HG03571 (cell line): Measurements from ENCODE around the gene FASLG.
"Not testable (repeated sequence)": the region's sequence is repeated elsewhere in the genome, so short reads cannot be mapped to it uniquely, and the experiment has no call there.

ENCODE experiments used
- ATAC-seq: cut with Tn5 transposase; IDR thresholded peaks from one replicate; pipeline ENCODE4 v1.9.1; 2021; ENCODE audit not compliant: unreplicated experiment

Gene FASLG

DNA sequence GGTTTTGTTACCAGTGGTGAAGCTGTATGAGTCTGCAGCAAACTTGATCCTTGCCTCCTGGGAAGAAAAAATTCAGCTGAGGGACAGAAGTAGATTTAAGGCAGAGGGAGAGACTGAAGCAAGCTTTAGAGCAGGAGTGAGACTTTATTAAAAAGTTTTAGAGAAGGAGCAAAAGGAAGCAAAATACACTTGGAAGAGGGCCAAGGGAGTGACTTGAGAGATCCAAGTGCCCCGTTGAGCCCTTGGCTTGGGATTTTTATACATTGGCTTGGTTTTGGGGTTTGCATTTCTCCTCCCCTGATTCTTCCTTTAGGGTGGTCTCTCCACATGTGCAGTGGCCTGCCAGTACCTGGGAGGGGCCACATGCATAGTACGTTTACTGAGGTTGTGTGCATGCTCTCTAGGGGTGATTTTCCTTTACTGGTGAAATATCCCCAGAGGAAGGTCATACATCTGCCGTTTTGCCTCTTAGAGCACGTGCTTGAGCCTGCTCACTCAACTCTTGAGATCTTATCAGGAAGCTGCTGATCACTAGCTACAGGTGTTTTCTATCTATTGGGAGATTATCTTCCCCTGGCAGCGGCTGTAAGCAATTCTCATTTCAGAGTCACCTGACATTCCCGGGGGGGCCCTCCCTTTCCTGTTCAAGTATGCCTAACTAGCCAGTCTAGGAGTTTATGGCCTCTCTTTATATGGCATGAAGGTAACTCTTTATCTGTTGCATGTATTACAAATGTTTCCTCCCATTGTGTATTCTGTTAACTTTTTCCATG lies 20.3 kb downstream of the FASLG start:
- ATAC-seq, result no peak

GRCh38 chr1:172680244-172680643 lies 21.3 kb downstream of the FASLG start:
- ATAC-seq, result no peak

DNA sequence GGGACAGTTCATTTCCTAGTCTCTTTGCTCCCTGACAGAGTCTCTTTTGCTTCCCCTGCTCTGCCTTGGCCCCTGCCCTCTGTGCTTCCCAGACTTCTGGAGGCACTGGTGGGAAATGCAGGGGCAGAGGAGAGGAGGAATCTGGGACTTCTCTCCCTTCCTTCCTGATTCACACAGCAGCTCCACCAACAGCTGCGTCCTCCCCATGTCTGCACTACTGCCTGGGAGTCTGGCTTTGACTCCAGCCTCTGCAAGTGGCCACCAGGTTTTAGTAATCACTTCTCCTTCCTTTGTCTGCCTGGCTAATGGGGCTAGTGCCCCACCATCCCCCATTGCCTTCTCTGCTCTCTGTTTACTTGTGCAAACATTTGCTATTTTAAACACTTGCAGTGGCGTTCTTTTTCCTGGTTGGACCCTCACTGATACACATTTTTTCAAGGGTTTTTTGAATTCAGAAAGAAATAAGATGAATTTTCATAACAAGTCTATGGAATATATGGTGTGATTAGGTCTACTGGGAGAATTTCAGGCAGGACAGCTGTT lies 21.9 kb downstream of the FASLG start:
- no peak for ATAC-seq

- ATAC-seq, result no peak
Measured at GRCh38 chr1:172682812-172683211, 23.9 kb downstream of the FASLG start.

- no peak for ATAC-seq
Measured at GRCh38 chr1:172686143-172686542, 27.2 kb downstream of the FASLG start.

DNA sequence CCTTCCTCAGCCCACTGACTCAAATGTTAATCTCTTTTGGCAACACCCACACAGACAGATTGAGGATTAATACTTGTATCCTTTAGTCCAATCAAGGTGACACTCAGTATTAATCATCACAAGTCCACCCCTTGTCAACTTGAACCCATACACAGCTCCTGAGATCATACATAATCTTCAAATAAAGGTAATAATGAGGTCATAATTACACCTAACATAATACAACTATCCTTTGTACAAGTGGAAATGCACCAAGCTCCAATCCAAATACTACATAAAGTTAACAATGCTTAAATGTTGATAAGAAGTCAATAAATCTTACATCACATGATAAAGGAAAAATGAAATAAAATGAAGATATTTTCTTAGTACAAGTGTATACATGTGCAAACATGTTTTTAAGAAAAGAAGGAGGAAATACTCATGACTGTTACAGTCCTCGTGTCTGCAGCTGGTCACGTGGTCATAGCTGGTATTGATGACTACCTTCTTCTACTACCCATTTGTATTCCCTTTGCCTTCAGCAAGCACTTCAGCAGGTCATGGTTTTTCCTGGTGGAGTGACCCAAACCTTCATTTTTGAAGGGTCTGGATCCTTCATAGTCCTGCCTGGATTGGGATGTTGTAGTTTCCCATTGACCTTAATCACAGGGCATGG lies 29.7 kb downstream of the FASLG start:
- not testable (repeated sequence) for ATAC-seq

- ATAC-seq, result not testable (repeated sequence)
Measured at GRCh38 chr1:172690925-172691324, 32.0 kb downstream of the FASLG start.

DNA sequence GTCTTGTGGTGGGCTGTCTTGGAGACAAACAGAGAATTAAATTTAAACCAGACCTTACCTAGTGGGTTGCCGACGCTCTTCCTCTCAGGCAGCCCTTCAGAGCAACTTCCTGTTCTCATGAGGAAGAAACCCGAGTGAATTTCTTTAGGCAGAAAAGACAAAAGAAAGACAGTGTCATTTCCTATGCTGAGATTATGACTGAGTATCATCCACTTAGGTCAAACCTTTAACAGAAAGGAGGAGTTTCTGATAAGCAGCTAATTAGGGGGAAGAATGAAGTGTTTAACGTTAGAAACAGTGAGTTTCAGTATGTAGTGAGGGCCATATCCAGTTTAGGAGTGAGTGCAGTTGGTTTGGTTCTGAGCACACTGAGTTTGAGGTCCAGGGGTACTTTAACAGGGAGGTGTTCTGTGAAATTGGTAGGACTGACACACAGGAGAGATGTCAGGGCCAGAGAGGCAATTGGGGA lies 38.7 kb downstream of the FASLG start:
- no peak for ATAC-seq

DNA sequence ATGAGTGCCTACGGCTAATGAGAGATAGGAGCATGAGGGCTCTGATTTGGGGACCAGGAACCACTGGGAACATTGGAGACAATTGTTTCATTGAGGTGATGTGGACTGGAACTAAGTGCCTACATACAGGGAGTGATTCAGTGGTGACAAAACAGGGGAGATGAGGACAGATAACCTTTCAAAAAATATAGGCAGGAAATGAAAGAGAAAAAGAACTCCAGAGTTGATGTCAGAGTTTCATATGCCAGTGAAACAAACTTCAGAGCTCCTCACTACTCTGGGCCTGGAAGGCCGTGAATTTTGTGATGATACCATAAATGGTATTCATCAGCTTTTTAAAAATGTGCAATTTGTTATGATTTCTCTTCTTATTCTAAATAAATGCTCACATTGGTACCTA lies 39.3 kb downstream of the FASLG start:
- ATAC-seq, result no peak

DNA sequence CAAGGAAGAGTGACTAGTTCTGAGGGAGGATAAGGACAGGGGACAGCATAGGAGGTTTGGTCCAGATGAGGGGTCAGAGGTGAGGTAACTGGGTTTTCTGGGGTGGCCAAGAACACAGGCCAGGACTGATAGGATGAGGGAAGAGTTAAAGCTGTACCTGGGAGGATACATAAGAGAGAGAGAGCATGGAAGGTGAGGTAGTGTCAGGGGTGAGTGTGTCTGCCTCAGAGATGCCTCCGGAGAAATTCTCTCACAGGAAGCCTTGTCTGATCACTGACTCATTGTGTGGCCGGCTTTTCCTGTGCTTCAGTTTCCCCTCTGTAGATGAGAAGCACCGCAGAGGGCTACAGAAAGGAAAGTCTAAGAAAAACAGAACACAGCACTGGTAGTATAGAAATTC lies 40.2 kb downstream of the FASLG start:
- ATAC-seq, result peak; percentile 78

GRCh38 chr1:172699695-172700227 lies 40.9 kb downstream of the FASLG start:
- no peak for ATAC-seq

- ATAC-seq, result no peak
Measured at GRCh38 chr1:172700556-172700955, 41.7 kb downstream of the FASLG start.

DNA sequence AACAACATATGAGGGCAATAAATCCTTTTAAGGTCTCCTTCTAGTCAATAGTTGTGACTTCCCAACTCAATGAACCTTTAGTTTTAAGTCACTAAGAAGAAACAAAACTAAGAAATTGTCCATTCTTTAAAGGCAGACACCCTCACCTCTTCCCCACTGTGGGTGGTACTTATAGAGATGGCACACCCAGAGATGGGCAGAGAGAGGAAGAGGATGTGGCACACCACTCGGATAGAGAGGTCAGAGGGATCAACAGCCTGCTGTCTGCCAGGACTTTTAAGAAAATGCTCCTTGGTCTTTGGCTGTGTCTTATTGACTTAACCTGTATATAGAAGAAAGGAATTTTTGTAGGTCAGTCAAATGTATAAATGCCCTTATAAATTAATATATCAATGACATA lies 45.1 kb downstream of the FASLG start:
- no peak for ATAC-seq

GRCh38 chr1:172704420-172705210 lies 45.7 kb downstream of the FASLG start:
- no peak for ATAC-seq

DNA sequence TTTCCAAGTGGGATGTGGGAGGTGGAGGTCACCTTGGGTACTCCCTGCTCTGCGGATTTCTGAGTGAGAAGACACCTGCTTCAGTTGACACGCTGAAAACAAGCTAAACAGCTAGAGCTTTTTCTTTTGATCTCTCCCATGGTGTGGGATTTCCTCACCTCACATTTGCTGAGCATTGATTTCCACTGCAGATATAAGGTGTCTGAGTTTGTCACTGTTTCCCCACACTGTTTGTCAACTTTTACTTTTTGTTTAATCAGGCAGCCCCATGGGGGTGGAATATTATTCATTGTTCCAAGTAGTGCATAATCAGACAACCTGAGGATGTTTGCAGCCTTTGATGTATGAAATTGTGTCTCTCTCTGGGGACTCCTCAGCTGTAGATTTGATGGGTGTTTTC lies 49.5 kb downstream of the FASLG start:
- no peak for ATAC-seq

- ATAC-seq, result no peak
Measured at GRCh38 chr1:172711558-172711957, 52.7 kb downstream of the FASLG start.

GRCh38 chr1:172713466-172713865 lies 54.6 kb downstream of the FASLG start:
- ATAC-seq, result no peak
